ENCODE data around the gene WASL. TPM values are rescaled to one million over a fixed set of nuclear protein-coding genes. Genes with fewer than 3 reads are reported as not detected.

The WASL gene
- total and polyA plus RNA-seq, 2 of the 13 experiments (the other 11 are each of a cell fraction or from before 2014, with no cell fraction given), result 7.9 to 12.8 TPM

- CTCF ChIA-PET (ENCODE audit: low intra/inter-chr PET ratio, low total read pairs), result no interaction called here
- H3K79me2 ChIP-seq (ENCODE audit: insufficient read depth, low read length), result no peaks in the 10 kb centered on the region
- TF ChIP-seq GFI1 (CRISPR knock-in tag; IDR thresholded peaks at IDR 0.05; ENCODE audit: borderline replicate concordance) (no peak), ATF7 (IDR thresholded peaks at IDR 0.05) (0 out of 2 replicates have a peak, but pooled peaks have one; percentile 6), ATF7 (CRISPR knock-in tag; IDR thresholded peaks at IDR 0.05) (no peak)
- H3K27me3 ChIP-seq (ENCODE audit: control insufficient read depth in 1 of 2, insufficient read depth in 2 of 2, low read length in 2 of 2), result no peaks in the 10 kb centered on the region
- no peaks in the 10 kb centered on the region for H3K9me3 ChIP-seq (ENCODE audit: low read length)
- peaks cover 0 to 2% of the 10 kb centered on the region in 2 experiments; a peak in 2 of 5 replicates for H3K36me3 ChIP-seq (replicated peaks in 1 of 2; ENCODE audit: control insufficient read depth in 1 of 2, insufficient read depth in 2 of 2, low read length in 2 of 2)
- in situ Hi-C loops (cut with HindIII; ENCODE audit: extremely low pct_ligation_motif_present, low pct_unique_long_range_greater_than_20kb), result no loop called here
- intact Hi-C loops (cut with micrococcal nuclease; ENCODE audit: unreplicated experiment), result no loop called here
- no peak overlapping the region for H3K9ac ChIP-seq (ENCODE audit: insufficient read depth, low read depth, low read length)
- no peak for ATAC-seq
- POLR2A ChIA-PET, result no interaction called here
- DNase-seq (ENCODE audit: low spot score), result no peak
- H3K4me2 ChIP-seq (ENCODE audit: low read depth, low read length), result no peak overlapping the region
- no peak for FAIRE-seq
- no peak overlapping the region for H2AFZ ChIP-seq (ENCODE audit: low read length)
- H3K27ac ChIP-seq (ENCODE audit: extremely low read length, insufficient read depth, low read length), result no peak overlapping the region
- no TSS peak for BruUV-seq (replicated peaks)
- no peaks in the 10 kb centered on the region for H3K4me1 ChIP-seq (ENCODE audit: insufficient read depth, low read length)
- no peaks in the 10 kb centered on the region for H4K20me1 ChIP-seq (ENCODE audit: insufficient read depth, low read length)
- no peak overlapping the region for H3K4me3 ChIP-seq (replicated peaks in 1 of 3; ENCODE audit: insufficient read depth in 1 of 3, low read depth in 2 of 3, low read length in 3 of 3)
Observed at GRCh38 chr7:123675181-123675473, 73.7 kb downstream of the WASL start.

GRCh38 chr7:123674399-123675180 is 74.2 kb downstream of the WASL start:
- no peak overlapping the region for H3K4me3 ChIP-seq (replicated peaks in 1 of 3; ENCODE audit: insufficient read depth in 1 of 3, low read depth in 2 of 3, low read length in 3 of 3)
- ATAC-seq, result no peak
- H2AFZ ChIP-seq (ENCODE audit: low read length), result no peak overlapping the region
- H3K36me3 ChIP-seq (replicated peaks in 1 of 2; ENCODE audit: control insufficient read depth in 1 of 2, insufficient read depth in 2 of 2, low read length in 2 of 2), result no peaks in the 10 kb centered on the region; a peak in 1 of 5 replicates
- no peak for FAIRE-seq
- ChIA-PET POLR2A (no interaction called here), CTCF (ENCODE audit: low intra/inter-chr PET ratio, low total read pairs) (no interaction called here)
- no peaks in the 10 kb centered on the region for H4K20me1 ChIP-seq (ENCODE audit: insufficient read depth, low read length)
- WGBS (ENCODE audit: low lambda C conversion rate), result 92% methylated on average over 2 of the region's 2 CpGs
- DNase-seq (ENCODE audit: low spot score), result no peak
- H3K79me2 ChIP-seq (ENCODE audit: insufficient read depth, low read length), result no peaks in the 10 kb centered on the region
- in situ Hi-C loops (cut with HindIII; ENCODE audit: extremely low pct_ligation_motif_present, low pct_unique_long_range_greater_than_20kb), result no loop called here
- H3K4me2 ChIP-seq (ENCODE audit: low read depth, low read length), result no peak overlapping the region
- no peak overlapping the region for H3K9ac ChIP-seq (ENCODE audit: insufficient read depth, low read depth, low read length)
- intact Hi-C loops (cut with micrococcal nuclease; ENCODE audit: unreplicated experiment), result no loop called here
- BruUV-seq (replicated peaks), result no TSS peak
- no peaks in the 10 kb centered on the region for H3K9me3 ChIP-seq (ENCODE audit: low read length)
- H3K27me3 ChIP-seq (ENCODE audit: control insufficient read depth in 1 of 2, insufficient read depth in 2 of 2, low read length in 2 of 2), result no peaks in the 10 kb centered on the region
- no peaks in the 10 kb centered on the region for H3K4me1 ChIP-seq (ENCODE audit: insufficient read depth, low read length)
- H3K27ac ChIP-seq (ENCODE audit: extremely low read length, insufficient read depth, low read length), result no peak overlapping the region
- TF ChIP-seq IRF2 (CRISPR knock-in tag; IDR thresholded peaks at IDR 0.05) (no peak), RORA (CRISPR knock-in tag; IDR thresholded peaks at IDR 0.05) (no peak), SIX4 (CRISPR knock-in tag; IDR thresholded peaks at IDR 0.05) (no peak), ZBTB34 (CRISPR knock-in tag; IDR thresholded peaks at IDR 0.05) (no peak), ATF7-NPFF (CRISPR knock-in tag; IDR thresholded peaks at IDR 0.05; ENCODE audit: low read depth) (no peak), ZNF572 (CRISPR knock-in tag; IDR thresholded peaks at IDR 0.05) (no peak), MXD3 (CRISPR knock-in tag; IDR thresholded peaks at IDR 0.05) (no peak), ZNF124 (CRISPR knock-in tag; IDR thresholded peaks at IDR 0.05) (no peak), MAX (IDR thresholded peaks at IDR 0.05) (no peak), TCF7L2 (IDR thresholded peaks at IDR 0.05; ENCODE audit: low read depth, low read length) (no peak), ZNF589 (CRISPR knock-in tag; conservative IDR thresholded peaks at IDR 0.05) (no peak), AHR (CRISPR knock-in tag; IDR thresholded peaks at IDR 0.05) (no peak), HOMEZ (CRISPR knock-in tag; IDR thresholded peaks at IDR 0.05; ENCODE audit: low read depth) (no peak), ZNF207 (IDR thresholded peaks at IDR 0.05; ENCODE audit: borderline replicate concordance) (no peak)
